ENCODE data around the gene CDH9. TPM values are rescaled to one million over a fixed set of nuclear protein-coding genes. Genes with fewer than 3 reads are reported as not detected.

The CDH9 gene
- total RNA-seq, 4 donors from 2014 or later, result 0.35 TPM; not detected in 3

GRCh38 chr5:26881901-26882300, 156.5 kb downstream of the CDH9 start:
- intact Hi-C loops (cut with DNase I; ENCODE audit: low total_unique reads), result no loop called here
- TF ChIP-seq CTCF (IDR thresholded peaks at IDR 0.05) (no peak), POLR2A (IDR thresholded peaks at IDR 0.05) (no peak)

DNA sequence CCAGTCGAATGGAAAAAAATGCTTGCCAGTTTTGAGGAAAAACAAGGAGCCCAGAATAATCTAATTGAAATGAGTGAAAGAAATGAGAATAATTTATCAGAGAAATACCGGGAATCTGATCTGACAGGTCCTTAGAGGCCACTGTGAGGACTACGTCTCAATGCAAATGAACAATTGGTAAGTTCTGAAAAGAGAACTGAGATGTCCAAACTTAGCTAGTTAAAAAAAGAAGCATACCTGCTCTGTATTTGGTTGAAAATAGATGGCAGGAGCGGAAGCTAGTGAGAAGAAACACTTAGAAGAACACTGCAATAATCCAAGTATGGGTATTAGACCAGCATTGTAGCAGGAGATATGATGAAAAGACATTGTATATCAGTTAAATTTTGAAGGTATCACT, 161.2 kb downstream of the CDH9 start:
- Histone ChIP-seq H3K9me3 (no peaks in the 10 kb centered on the region), H3K4me3 (no peak overlapping the region), H3K27me3 (no peaks in the 10 kb centered on the region), H3K4me1 (no peaks in the 10 kb centered on the region), H3K36me3 (no peaks in the 10 kb centered on the region), H3K27ac (no peak overlapping the region)
- intact Hi-C loops (cut with DNase I; ENCODE audit: low total_unique reads), result no loop called here
- DNase-seq, result no peak
- TF ChIP-seq CTCF (IDR thresholded peaks at IDR 0.05), result no peak

More at GRCh38 chr5:26881901-26882300, 156.5 kb downstream of the CDH9 start:
- Histone ChIP-seq H3K27ac (no peak overlapping the region), H3K9me3 (no peaks in the 10 kb centered on the region), H3K36me3 (no peaks in the 10 kb centered on the region), H3K4me1 (no peaks in the 10 kb centered on the region), H3K27me3 (peaks cover 0 to under 1% of the 10 kb centered on the region in 2 donors), H3K4me3 (no peak overlapping the region)
- no peak for DNase-seq

DNA sequence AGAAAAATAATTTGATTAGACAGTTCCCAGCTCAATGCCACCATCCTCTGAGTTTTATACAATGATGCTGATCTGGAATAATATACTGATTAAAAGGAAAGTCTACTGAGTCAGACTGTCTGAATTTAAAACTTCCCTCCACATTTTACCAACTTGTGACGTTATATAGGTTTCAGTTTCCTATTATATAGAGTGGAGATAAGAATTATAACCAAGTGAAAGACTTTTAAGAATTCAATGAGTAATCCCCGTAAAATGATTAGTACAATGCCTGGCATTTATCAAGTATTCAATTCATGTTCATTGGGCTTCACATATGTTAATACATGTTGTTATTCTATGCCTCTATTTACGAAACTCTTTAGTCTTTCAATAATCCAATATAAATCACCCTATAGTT, 166.0 kb downstream of the CDH9 start:
- Histone ChIP-seq H3K4me1 (no peaks in the 10 kb centered on the region), H3K4me3 (no peak overlapping the region), H3K36me3 (peaks cover 0 to 2% of the 10 kb centered on the region in 2 donors), H3K27me3 (no peaks in the 10 kb centered on the region), H3K27ac (no peak overlapping the region), H3K9me3 (no peaks in the 10 kb centered on the region)
- intact Hi-C loops (cut with DNase I; ENCODE audit: low total_unique reads), result no loop called here
- DNase-seq, result no peak
- TF ChIP-seq CTCF (IDR thresholded peaks at IDR 0.05) (no peak), POLR2A (IDR thresholded peaks at IDR 0.05) (no peak)

DNA sequence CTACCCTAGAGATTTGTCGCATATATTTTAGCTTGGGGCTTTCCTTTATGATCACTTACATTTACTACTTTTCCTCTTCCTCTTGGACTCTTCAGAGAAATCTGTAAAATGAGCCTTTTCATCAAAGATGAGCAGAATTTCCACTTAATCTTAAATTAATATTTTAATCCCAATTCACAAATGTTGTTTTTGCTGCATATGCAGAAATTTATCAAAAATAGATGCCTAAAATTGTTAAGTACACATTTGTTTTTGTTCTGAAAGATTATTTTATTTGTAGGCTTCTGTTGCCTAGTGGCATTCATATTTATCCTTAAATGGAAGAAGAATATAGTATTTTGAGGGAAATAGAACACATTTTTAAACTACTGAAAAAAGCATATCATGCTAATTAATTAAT, 168.6 kb downstream of the CDH9 start:
- Histone ChIP-seq H3K9me3 (no peaks in the 10 kb centered on the region), H3K27me3 (no peaks in the 10 kb centered on the region), H3K36me3 (peaks cover 0 to 2% of the 10 kb centered on the region in 2 donors), H3K27ac (no peak overlapping the region), H3K4me1 (no peaks in the 10 kb centered on the region), H3K4me3 (no peak overlapping the region)
- no peak for TF ChIP-seq CTCF (IDR thresholded peaks at IDR 0.05)
- TF ChIP-seq POLR2A (IDR thresholded peaks at IDR 0.05), result no peak
- intact Hi-C loops (cut with DNase I; ENCODE audit: low total_unique reads), result no loop called here
- DNase-seq, result no peak

DNA sequence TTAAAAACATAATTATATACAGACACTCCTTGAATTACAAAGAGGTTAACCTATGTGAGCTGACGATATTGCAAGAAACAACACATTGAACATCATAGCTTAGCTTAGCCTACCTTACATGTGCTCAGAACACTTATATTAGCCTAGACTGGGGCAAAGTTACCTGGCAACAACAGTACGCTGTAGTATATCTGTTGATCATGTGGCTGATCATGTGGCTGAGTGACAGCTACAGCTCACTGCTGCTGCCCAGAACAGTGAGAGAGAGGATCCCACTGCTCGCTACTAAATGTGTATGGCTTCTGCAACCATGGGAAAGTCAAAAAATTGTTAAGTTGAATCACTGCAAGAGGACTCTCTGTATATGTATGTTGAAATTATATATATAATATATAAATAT, 169.9 kb downstream of the CDH9 start:
- Histone ChIP-seq H3K27ac (no peak overlapping the region), H3K4me1 (no peaks in the 10 kb centered on the region), H3K9me3 (no peaks in the 10 kb centered on the region), H3K27me3 (no peaks in the 10 kb centered on the region), H3K36me3 (peaks cover 0 to 2% of the 10 kb centered on the region in 2 donors), H3K4me3 (no peak overlapping the region)
- DNase-seq, result no peak
- no peak for TF ChIP-seq POLR2A (IDR thresholded peaks at IDR 0.05)
- TF ChIP-seq CTCF (IDR thresholded peaks at IDR 0.05), result no peak
- intact Hi-C loops (cut with DNase I; ENCODE audit: low total_unique reads), result no loop called here

Measured in uterus (tissue), 4 donors.